RWPE1 (cell line): ENCODE data around the gene TANC2.

Source experiments
- CTCF ChIA-PET: fragments of 350-600 bp; sonication (Branson Sonifier 250); formaldehyde crosslinking; extraction: SDS; loops from one replicate; lab custom pipeline; 2021; lab: Yijun Ruan, JAX
- POLR2A ChIA-PET: fragments of 400-600 bp; formaldehyde crosslinking; extraction: SDS; loops from one replicate; lab custom pipeline; 2020; ENCODE audit warnings: antibody characterized with exemption; ENCODE audit not compliant: low non-redundant PET; lab: Yijun Ruan, JAX
- DNase-seq: peaks from one replicate; pipeline ENCODE4 v3.0.0; 2012; ENCODE audit warnings: low spot score
- H3K27ac ChIP-seq: fragments of 450-650 bp; 2 replicates; pipeline ENCODE4 v1.5.1; 2017
- TF ChIP-seq, protein P1 (sequence below): fragments of 450-650 bp; conservative IDR thresholded peaks from 2 replicates; pipeline ENCODE4 v1.5.1; 2017; ENCODE audit warnings: low read depth, mild to moderate bottlenecking

The TANC2 gene

DNA sequence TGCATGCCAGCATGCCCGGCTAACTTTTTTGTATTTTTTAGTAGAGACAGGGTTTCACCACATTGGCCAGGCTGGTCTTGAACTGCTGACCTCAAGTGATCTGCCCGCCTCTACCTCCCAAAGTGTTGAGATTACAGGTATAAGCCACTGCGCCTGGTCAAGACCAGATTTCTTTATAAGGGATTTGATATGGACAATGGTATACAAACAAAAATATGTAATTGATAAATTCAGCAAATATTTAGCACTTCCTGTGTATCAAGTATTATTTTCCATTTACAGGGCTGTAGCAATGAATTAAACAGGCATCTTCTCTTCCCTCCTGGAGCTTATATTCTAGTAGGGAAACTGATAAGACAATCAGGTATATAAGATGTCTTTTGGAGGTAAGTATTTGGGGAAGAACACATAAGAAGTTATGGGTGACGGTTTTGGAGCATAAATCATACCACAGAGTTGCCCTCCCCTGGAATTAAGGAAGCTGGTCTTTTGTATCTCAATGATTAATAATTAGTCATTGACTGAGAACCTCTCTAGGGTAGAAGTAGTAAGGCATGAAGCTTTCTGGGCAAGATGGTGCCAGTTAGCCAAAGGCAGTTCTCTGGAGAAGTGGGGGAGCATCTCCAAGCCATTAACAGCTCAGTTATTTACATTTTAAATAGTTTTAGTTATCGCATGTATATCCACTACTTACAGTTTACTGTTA is 35.8 kb downstream of the TANC2 start:
- CTCF ChIA-PET = no interaction called here
- DNase-seq = peak; percentile 69
- TF ChIP-seq, protein P1, sequence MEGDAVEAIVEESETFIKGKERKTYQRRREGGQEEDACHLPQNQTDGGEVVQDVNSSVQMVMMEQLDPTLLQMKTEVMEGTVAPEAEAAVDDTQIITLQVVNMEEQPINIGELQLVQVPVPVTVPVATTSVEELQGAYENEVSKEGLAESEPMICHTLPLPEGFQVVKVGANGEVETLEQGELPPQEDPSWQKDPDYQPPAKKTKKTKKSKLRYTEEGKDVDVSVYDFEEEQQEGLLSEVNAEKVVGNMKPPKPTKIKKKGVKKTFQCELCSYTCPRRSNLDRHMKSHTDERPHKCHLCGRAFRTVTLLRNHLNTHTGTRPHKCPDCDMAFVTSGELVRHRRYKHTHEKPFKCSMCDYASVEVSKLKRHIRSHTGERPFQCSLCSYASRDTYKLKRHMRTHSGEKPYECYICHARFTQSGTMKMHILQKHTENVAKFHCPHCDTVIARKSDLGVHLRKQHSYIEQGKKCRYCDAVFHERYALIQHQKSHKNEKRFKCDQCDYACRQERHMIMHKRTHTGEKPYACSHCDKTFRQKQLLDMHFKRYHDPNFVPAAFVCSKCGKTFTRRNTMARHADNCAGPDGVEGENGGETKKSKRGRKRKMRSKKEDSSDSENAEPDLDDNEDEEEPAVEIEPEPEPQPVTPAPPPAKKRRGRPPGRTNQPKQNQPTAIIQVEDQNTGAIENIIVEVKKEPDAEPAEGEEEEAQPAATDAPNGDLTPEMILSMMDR = no peak
- H3K27ac ChIP-seq = no peak overlapping the region
- POLR2A ChIA-PET = no interaction called here

DNA sequence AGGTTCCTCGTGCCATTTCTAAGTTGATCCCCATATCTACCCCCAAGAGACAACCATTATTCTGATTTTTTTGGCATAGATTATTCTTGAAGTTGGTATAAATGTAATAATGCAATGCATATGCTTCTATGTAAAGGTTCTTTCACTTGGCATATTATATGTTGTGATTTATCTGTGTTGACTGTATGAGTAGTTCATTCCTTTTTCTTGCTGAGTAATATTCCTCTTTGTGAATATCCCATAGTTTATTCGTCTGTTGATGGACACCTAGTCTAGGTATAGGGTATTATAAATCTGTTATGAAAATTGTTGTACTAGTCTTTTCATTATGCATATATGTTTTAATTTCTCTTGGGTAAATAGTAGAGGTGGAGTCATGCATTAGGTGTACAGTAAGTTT is 36.6 kb downstream of the TANC2 start:
- POLR2A ChIA-PET = no interaction called here

DNA sequence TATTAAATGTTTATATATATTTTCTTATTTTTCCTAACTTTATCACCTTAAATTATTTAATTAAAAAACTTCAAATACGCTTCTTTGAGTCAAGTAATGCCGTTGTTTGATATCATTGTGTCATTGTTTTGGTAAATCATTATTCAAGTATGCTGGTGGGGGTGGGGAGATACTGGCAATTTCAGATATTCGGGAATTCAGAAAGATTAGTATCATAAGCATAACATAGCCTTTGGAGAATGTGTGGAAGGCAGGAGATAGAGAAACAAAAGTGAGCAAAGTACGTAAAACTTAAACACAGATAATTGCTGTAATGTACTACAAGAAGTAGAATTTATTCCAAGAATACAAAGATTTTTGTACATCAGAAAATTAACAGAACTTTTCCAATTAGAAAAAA is 49.8 kb downstream of the TANC2 start:
- DNase-seq = no peak
- CTCF ChIA-PET = interaction anchor here (0.6 kb wide), 1 partner anchor 112 kb away, joined by 4 read pairs; no protein-coding TSS in a partner anchor
- POLR2A ChIA-PET = no interaction called here
- TF ChIP-seq, protein P1 = no peak
- no peak overlapping the region for H3K27ac ChIP-seq

More for the DNA sequence above, 36.6 kb downstream of the TANC2 start:
- H3K27ac ChIP-seq = no peak overlapping the region
- no peak for DNase-seq
- TF ChIP-seq, protein P1 = no peak
- CTCF ChIA-PET = no interaction called here
